Neural crest cell (in vitro differentiated cells): ENCODE data around the gene GADD45G. TPM values are rescaled to one million over a fixed set of nuclear protein-coding genes. Genes with fewer than 3 reads are reported as not detected.

Source experiments
- DNase-seq: peaks from one replicate; pipeline ENCODE4 v3.0.0; 2021; ENCODE audit warnings: low read depth, mixed read lengths, low spot score
- H3K27ac Mint-ChIP-seq: one replicate; pipeline ENCODE4 v1.8.0; 2021; ENCODE audit warnings: mild to moderate bottlenecking, mixed read lengths; ENCODE audit not compliant: unreplicated experiment
- H3K27me3 Mint-ChIP-seq: 2 replicates; pipeline ENCODE4 v1.8.0; 2021; ENCODE audit warnings: low read depth, mild to moderate bottlenecking, mixed read lengths
- H3K36me3 Mint-ChIP-seq: 2 replicates; pipeline ENCODE4 v1.8.0; 2021; ENCODE audit warnings: low read depth, mild to moderate bottlenecking, mixed read lengths
- H3K4me1 Mint-ChIP-seq: 2 replicates; pipeline ENCODE4 v1.8.0; 2021; ENCODE audit warnings: mixed read lengths
- H3K4me3 Mint-ChIP-seq: one replicate; pipeline ENCODE4 v1.8.0; 2021; ENCODE audit warnings: mild to moderate bottlenecking, mixed read lengths
- H3K9me3 Mint-ChIP-seq: 2 replicates; pipeline ENCODE4 v1.8.0; 2021; ENCODE audit warnings: mixed read lengths
- total RNA-seq: library from RNA; stranded (reverse); gene quantifications from 2 replicates; pipeline ENCODE4 v1.2.1, GENCODE V29; 2021
- TF ChIP-seq, protein P1 (sequence below): fragments of 200-600 bp; sonication (generic); conservative IDR thresholded peaks from 2 replicates; pipeline ENCODE4 v1.5.0; 2021; ENCODE audit warnings: antibody characterized with exemption, mild to moderate bottlenecking

Gene GADD45G
- total RNA-seq, 1 donor from 2014 or later = 11.9 TPM

GRCh38 chr9:89590415-89590814, 14.4 kb upstream of the GADD45G start:
- Mint-ChIP-seq H3K27me3 (peaks cover 40% of the 10 kb centered on the region), H3K9me3 (no peaks in the 10 kb centered on the region), H3K4me3 (no peak overlapping the region), H3K36me3 (no peaks in the 10 kb centered on the region), H3K4me1 (peaks cover 4% of the 10 kb centered on the region), H3K27ac (no peak overlapping the region)
- no peak for DNase-seq
- TF ChIP-seq, protein P1, sequence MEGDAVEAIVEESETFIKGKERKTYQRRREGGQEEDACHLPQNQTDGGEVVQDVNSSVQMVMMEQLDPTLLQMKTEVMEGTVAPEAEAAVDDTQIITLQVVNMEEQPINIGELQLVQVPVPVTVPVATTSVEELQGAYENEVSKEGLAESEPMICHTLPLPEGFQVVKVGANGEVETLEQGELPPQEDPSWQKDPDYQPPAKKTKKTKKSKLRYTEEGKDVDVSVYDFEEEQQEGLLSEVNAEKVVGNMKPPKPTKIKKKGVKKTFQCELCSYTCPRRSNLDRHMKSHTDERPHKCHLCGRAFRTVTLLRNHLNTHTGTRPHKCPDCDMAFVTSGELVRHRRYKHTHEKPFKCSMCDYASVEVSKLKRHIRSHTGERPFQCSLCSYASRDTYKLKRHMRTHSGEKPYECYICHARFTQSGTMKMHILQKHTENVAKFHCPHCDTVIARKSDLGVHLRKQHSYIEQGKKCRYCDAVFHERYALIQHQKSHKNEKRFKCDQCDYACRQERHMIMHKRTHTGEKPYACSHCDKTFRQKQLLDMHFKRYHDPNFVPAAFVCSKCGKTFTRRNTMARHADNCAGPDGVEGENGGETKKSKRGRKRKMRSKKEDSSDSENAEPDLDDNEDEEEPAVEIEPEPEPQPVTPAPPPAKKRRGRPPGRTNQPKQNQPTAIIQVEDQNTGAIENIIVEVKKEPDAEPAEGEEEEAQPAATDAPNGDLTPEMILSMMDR = no peak

DNA sequence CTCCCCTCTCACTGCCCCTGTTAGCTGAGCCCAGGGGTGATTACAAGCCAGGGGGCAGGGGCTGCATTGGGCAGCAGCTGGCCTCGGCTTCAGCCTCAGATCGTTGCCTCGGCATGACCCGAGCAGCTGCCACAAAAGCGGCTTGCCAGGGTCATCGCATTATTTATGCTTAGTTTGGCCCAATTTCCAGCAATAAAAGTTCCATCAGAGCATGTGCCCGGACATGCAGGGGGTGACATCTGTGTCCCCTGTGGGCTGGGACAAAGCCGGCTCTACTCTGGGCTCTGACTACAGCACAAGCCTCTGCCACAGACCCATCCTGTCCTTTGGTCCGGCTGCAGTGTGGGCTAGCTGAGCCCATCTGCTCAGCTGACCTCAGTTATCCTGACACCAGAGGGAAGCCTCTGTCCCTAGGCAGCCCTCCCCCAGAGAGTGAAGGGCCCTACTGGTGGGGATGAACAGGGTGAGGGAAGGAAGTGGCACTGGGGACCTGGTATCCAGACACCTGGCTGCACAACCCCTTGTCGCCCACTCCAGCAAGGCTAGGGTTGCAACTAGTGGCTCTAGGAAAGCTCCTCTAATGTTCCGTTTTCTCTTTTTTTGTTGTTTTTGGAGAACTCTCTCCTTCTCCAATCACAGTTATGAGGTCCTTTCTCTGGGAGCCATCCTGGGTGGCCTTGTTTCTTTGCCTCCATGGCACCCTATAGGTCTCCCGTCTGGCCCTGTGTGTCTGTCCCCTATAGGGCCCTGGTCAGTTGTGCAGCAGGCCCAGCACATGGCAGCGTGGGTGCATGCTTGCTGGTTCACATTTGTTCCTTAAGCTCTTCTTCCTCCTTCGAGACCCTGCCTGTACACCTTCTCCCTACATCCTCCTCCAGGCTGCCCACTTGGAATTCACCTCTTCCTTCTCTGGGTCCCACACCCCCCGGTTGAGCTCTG, 13.3 kb upstream of the GADD45G start:
- Mint-ChIP-seq H3K27ac (no peak overlapping the region), H3K4me1 (peaks cover 4% of the 10 kb centered on the region), H3K36me3 (no peaks in the 10 kb centered on the region), H3K4me3 (no peak overlapping the region), H3K27me3 (peaks cover 49% of the 10 kb centered on the region), H3K9me3 (no peaks in the 10 kb centered on the region)
- TF ChIP-seq, protein P1 = no peak
- no peak for DNase-seq

- peaks cover 51% of the 10 kb centered on the region for H3K27me3 Mint-ChIP-seq
- TF ChIP-seq, protein P1 = no peak
- H3K36me3 Mint-ChIP-seq = no peaks in the 10 kb centered on the region
- H3K4me3 Mint-ChIP-seq = no peak overlapping the region
- H3K4me1 Mint-ChIP-seq = peaks cover 4% of the 10 kb centered on the region
- H3K27ac Mint-ChIP-seq = no peak overlapping the region
- no peak for DNase-seq
- H3K9me3 Mint-ChIP-seq = no peaks in the 10 kb centered on the region
Measured at GRCh38 chr9:89592213-89592815, 12.5 kb upstream of the GADD45G start.

DNA sequence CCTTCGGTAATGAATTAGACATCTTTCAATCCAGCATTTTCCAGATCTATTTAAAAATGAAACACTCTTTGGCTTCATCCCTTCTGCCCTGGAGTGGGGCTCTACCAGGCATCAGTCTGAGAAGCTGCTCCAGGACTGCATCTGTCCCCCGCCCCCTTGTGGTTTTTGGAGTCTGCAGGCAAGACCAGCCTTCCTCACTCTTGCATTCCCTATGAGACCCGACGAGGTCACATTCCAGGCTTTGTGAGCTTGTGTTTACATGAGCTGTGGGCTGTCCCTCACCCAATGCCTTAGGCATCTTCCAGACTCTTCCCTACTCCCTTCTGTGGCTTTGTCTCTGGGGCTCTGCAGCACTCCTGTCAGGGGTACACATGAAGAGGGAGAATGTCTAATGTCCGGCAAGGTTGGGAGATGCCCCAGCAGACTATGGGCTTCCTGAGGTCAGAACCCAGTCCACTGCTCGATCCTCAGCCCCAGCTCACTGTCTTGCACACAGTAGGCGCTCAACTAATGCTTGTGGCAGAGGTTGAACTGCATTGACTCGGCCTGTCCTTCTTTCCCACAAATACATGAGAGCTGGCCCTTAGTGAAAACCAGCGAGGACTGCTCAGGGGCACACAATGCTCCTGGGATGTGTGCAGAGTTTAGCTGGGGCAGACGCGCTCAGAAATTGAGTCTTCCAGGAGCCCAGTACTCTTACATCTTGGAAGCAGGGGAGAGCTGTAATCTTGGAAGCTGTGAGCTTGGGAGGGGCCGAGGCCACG, 11.7 kb upstream of the GADD45G start:
- DNase-seq = peak; percentile 32
- Mint-ChIP-seq H3K4me1 (peaks cover 4% of the 10 kb centered on the region), H3K36me3 (no peaks in the 10 kb centered on the region), H3K27ac (no peak overlapping the region), H3K27me3 (peaks cover 55% of the 10 kb centered on the region), H3K4me3 (no peak overlapping the region), H3K9me3 (no peaks in the 10 kb centered on the region)
- TF ChIP-seq, protein P1 = peak; percentile 42

- Mint-ChIP-seq H3K27me3 (peaks cover 59% of the 10 kb centered on the region), H3K4me1 (peaks cover 4% of the 10 kb centered on the region), H3K27ac (no peak overlapping the region), H3K9me3 (no peaks in the 10 kb centered on the region), H3K36me3 (no peaks in the 10 kb centered on the region), H3K4me3 (no peak overlapping the region)
- DNase-seq = peak; percentile 46
- TF ChIP-seq, protein P1 = peak; percentile 68
Measured at GRCh38 chr9:89593727-89594427, 10.9 kb upstream of the GADD45G start.
